LNCAP (cell line): ENCODE measurements around the gene FRRS1L.

ENCODE experiments used
- TF ChIP-seq, protein P1 (sequence below): fragments of 450-650 bp; IDR thresholded peaks from 2 replicates; pipeline ENCODE4 v1.5.1; 2017; ENCODE audit warnings: mild to moderate bottlenecking

FRRS1L gene

DNA sequence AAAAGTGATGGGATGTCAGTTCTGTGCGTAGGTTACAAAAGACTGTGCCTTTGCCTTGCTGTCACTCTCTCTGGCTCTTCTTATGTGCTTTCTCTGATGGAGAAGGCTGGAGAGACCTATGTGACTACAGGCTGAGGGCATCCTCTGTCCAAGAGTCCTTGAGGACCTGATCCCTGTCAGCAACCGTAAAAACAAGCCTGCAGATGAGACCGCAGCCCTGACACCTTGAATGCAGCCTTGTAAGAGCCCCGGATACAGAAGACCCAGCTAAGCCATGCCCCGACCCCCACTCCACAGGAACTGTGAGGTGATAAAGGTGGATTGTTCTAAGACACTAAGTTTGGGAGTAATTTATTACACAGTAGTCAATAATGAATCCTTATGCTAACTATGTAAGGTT lies 32.6 kb upstream of the FRRS1L start:
- TF ChIP-seq, protein P1, sequence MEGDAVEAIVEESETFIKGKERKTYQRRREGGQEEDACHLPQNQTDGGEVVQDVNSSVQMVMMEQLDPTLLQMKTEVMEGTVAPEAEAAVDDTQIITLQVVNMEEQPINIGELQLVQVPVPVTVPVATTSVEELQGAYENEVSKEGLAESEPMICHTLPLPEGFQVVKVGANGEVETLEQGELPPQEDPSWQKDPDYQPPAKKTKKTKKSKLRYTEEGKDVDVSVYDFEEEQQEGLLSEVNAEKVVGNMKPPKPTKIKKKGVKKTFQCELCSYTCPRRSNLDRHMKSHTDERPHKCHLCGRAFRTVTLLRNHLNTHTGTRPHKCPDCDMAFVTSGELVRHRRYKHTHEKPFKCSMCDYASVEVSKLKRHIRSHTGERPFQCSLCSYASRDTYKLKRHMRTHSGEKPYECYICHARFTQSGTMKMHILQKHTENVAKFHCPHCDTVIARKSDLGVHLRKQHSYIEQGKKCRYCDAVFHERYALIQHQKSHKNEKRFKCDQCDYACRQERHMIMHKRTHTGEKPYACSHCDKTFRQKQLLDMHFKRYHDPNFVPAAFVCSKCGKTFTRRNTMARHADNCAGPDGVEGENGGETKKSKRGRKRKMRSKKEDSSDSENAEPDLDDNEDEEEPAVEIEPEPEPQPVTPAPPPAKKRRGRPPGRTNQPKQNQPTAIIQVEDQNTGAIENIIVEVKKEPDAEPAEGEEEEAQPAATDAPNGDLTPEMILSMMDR, result no peak

DNA sequence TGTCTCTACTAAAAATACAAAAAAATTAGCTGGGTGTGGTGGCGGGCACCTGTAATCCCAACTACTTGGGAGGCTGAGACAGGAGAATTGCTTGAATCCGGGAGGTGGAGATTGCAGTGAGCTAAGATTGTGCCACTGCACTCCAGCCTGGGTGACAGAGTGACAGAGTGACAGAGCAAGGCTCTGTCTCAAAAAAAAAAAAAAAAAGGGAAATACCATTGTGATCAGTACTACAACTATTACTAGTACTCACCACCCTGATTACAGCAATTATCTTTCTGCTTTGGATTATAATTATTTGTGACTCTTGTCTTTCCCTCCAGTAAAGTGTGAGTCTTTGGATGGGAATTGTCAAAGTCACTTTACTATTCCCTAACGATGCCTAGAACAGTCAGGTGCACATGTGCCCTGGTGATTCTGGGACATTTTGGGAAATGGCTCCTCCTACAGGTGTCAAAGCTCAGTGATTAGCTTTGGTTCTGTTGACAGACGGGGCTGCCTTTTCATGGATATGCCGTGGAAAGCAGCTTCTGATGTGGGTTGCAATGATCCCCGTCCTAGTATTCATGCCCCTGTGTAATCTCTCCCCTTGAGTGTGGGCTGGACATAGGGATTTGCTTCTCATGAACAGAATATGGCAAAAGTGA lies 31.8 kb upstream of the FRRS1L start:
- TF ChIP-seq, protein P1, result peak; percentile 43; the same call in 1 of the 2 replicates

DNA sequence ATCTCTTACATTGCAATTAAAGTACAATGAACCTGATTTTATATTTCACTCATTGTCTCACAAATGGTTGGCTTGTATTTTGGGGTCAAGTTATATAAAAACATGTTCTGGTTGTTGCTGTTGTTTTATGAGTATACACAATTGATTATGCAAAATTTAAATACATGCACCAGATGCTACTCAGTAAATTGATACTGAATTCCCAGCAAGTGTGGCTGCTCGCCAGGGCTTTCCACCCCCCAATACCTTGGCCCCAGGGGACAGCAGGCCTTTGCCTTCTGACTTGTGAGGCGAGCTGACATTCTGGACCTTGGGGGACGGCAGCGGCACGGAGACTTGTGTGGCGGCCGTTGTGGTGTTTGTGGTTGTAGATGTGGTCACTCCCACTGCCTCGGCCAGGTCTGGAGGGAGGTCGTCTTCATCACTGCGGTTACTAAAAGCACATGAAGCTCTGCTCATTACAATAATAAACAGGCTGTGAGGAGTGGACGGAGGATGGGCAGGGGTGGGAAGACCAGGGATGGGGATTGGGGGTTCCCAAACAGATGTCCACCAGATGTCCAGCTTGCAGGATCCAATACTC lies 27.0 kb upstream of the FRRS1L start:
- TF ChIP-seq, protein P1, result no peak

DNA sequence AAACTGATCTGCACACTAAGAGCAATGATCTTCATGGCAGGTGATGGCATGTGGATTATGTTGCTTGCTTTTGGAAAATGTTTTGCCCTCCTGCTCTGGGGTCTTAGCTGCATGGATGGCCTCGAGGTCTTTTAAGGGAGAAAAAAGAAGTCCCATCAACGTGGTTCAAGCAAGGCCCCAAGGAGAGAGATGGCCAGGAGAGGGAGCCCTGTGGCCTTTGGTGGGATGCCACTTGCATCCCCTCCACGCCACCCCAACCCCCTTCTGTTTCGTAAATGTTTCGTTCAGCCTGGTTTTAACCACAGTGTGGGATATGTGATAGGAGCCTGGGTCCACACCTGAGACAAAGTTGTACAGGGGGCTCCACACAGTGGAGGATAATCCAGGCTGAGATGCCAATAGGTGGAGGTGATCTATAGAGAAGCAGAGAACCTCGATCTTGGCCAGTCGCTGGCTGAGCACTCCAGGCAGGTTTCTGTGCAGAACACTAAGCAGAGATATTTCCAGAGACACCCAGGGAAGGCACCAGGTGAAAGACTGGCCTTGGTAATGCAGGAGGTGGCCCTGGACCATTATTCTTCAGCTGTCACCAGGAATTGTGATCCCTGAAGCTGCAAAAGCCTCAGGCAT lies 25.8 kb upstream of the FRRS1L start:
- TF ChIP-seq, protein P1, result peak; percentile 48

DNA sequence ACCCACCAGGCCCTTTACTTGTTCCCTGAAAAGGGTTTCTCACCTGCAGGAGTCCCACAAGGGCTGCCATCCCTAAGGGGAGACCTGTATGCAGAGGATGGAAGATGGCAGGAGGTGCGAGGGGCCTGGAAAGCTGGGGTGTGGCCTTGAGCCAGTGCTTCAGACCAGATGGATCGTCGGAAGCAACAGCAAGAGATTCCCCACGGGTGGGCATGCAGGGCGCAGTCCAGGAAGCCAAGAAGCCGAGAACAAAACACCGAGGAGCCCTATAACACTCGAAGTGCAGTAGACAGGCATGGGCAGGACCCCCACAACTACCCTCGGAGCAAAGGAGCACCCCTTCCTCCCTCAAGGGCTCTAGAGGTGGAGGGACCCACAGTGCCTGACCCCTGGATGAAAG lies 24.7 kb upstream of the FRRS1L start:
- TF ChIP-seq, protein P1, result no peak

DNA sequence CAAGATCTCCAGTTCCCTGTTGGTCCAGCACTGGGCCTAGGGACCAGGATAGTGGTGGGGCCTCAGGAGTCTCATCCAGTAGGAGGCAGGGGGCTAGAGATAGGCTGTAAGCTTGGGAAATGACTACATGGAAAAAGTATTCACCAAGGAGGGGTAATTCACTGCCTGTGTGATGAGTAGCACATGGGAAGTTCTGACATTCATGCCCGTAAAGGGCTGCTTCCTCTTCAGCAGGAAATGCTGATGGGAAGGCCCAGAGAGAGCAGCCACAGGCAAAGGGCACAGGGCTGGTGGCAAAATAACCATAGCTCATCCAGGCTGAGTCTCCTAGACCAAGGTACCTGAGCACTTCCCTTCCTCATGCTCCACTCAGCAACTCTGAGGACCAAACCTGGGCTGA lies 23.1 kb upstream of the FRRS1L start:
- TF ChIP-seq, protein P1, result no peak

DNA sequence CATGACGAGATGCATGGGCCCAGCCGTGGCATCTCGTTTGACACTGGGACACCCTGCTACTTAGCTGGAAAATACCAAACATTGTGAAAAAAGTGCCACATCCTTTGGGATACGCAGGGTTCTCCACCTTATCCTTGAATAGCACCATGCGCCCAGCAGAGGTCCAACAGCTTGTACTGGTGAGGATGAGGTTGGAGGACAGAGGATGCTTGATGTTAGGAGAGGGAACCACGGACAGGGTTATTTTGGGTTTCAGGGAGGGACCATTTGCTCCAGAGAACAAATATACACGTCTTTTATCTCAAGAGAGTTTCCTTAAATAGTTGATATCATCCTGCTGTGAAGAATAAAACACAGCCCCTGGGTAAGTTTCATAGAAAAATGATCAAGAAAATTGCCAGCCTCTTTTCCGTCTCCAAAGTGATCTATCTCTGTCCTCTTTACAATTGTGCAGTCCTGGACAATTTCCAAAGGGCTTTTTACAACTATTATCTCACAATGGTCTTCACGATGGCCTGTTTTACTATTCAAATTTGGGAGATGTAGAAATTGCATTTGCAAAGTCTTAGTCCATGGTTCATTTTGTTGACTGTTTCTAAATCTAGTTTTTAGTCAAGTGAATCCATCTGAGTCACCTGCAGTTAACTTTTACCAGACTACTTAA lies 19.9 kb upstream of the FRRS1L start:
- TF ChIP-seq, protein P1, result no peak
